ENCODE results near the gene SLC4A4. TPM values are rescaled to one million over a fixed set of nuclear protein-coding genes. Genes with fewer than 3 reads are reported as not detected.

The SLC4A4 gene
- total RNA-seq, 1 donor from 2014 or later: 3.0 TPM

- H3K27ac Mint-ChIP-seq (ENCODE audit: unreplicated experiment): no peak overlapping the region
Measured at GRCh38 chr4:71469541-71469940, 130.7 kb downstream of the SLC4A4 start.

GRCh38 chr4:71470524-71470923 is 131.7 kb downstream of the SLC4A4 start:
- DNase-seq (ENCODE audit: low read depth) (no peak), FAIRE-seq (no peak)
- H3K4me1 ChIP-seq (ENCODE audit: insufficient read depth, low read length): peaks cover 10% of the 10 kb centered on the region
- Mint-ChIP-seq H3K4me1 (ENCODE audit: low read depth, unreplicated experiment) (peaks cover 15% of the 10 kb centered on the region), H3K27ac (ENCODE audit: unreplicated experiment) (no peak overlapping the region), H3K27me3 (ENCODE audit: low read depth, unreplicated experiment) (no peaks in the 10 kb centered on the region), H3K4me3 (ENCODE audit: unreplicated experiment) (no peak overlapping the region), H3K9me3 (ENCODE audit: unreplicated experiment) (no peaks in the 10 kb centered on the region), H3K36me3 (ENCODE audit: low read depth, unreplicated experiment) (peaks cover 1% of the 10 kb centered on the region)
- no peak overlapping the region for H3K4me2 ChIP-seq (ENCODE audit: low read length)
- H3K4me3 ChIP-seq (ENCODE audit: insufficient read depth, low read depth, low read length): no peak overlapping the region
- H3K27me3 ChIP-seq (ENCODE audit: insufficient read depth, low read length): no peaks in the 10 kb centered on the region
- TF ChIP-seq CTCF (IDR thresholded peaks at IDR 0.05; ENCODE audit: insufficient read depth, low read depth, low read length): no peak
- no peaks in the 10 kb centered on the region for H3K9me3 ChIP-seq (ENCODE audit: insufficient read depth, low read depth, low read length)
- no peaks in the 10 kb centered on the region for H3K79me2 ChIP-seq (ENCODE audit: insufficient read depth, low read length)
- H2AFZ ChIP-seq (ENCODE audit: low read depth, low read length): no peak overlapping the region
- H3K27ac ChIP-seq (ENCODE audit: low read depth, low read length): no peak overlapping the region
- no peaks in the 10 kb centered on the region for H4K20me1 ChIP-seq (ENCODE audit: insufficient read depth, low read length)
- no peak overlapping the region for H3K9ac ChIP-seq (ENCODE audit: low read length)
- H3K36me3 ChIP-seq (ENCODE audit: insufficient read depth, low read length): peaks cover 2% of the 10 kb centered on the region

More at GRCh38 chr4:71469541-71469940, 130.7 kb downstream of the SLC4A4 start:
- Histone ChIP-seq H4K20me1 (ENCODE audit: insufficient read depth, low read length) (no peaks in the 10 kb centered on the region), H3K9ac (ENCODE audit: low read length) (no peak overlapping the region), H3K27ac (ENCODE audit: low read depth, low read length) (no peak overlapping the region), H2AFZ (ENCODE audit: low read depth, low read length) (no peak overlapping the region), H3K79me2 (ENCODE audit: insufficient read depth, low read length) (no peaks in the 10 kb centered on the region), H3K9me3 (ENCODE audit: insufficient read depth, low read depth, low read length) (no peaks in the 10 kb centered on the region), H3K36me3 (ENCODE audit: insufficient read depth, low read length) (peaks cover 2% of the 10 kb centered on the region), H3K4me3 (ENCODE audit: insufficient read depth, low read depth, low read length) (no peak overlapping the region), H3K4me1 (ENCODE audit: insufficient read depth, low read length) (peaks cover 10% of the 10 kb centered on the region), H3K4me2 (ENCODE audit: low read length) (no peak overlapping the region), H3K27me3 (ENCODE audit: insufficient read depth, low read length) (no peaks in the 10 kb centered on the region)
- DNase-seq (ENCODE audit: low read depth) (no peak), FAIRE-seq (no peak)
- Mint-ChIP-seq H3K27me3 (ENCODE audit: low read depth, unreplicated experiment) (no peaks in the 10 kb centered on the region), H3K4me3 (ENCODE audit: unreplicated experiment) (no peak overlapping the region), H3K4me1 (ENCODE audit: low read depth, unreplicated experiment) (peaks cover 15% of the 10 kb centered on the region), H3K36me3 (ENCODE audit: low read depth, unreplicated experiment) (peaks cover 1% of the 10 kb centered on the region), H3K9me3 (ENCODE audit: unreplicated experiment) (no peaks in the 10 kb centered on the region)
- TF ChIP-seq CTCF (IDR thresholded peaks at IDR 0.05; ENCODE audit: insufficient read depth, low read depth, low read length) (no peak), EZH2 (IDR thresholded peaks at IDR 0.05; ENCODE audit: insufficient read depth, low read length) (no peak)

- peak overlapping the region; percentile 17 for H3K27ac Mint-ChIP-seq (ENCODE audit: unreplicated experiment)
Measured at GRCh38 chr4:71472946-71473345, 134.1 kb downstream of the SLC4A4 start.

More at GRCh38 chr4:71472946-71473345, 134.1 kb downstream of the SLC4A4 start:
- peak overlapping the region; percentile 48 for H3K4me2 ChIP-seq (ENCODE audit: low read length)
- no peaks in the 10 kb centered on the region for H3K9me3 ChIP-seq (ENCODE audit: insufficient read depth, low read depth, low read length)
- TF ChIP-seq EZH2 (IDR thresholded peaks at IDR 0.05; ENCODE audit: insufficient read depth, low read length) (no peak), CTCF (IDR thresholded peaks at IDR 0.05; ENCODE audit: insufficient read depth, low read depth, low read length) (no peak)
- H2AFZ ChIP-seq (ENCODE audit: low read depth, low read length): no peak overlapping the region
- Mint-ChIP-seq H3K4me1 (ENCODE audit: low read depth, unreplicated experiment) (peaks cover 15% of the 10 kb centered on the region), H3K27me3 (ENCODE audit: low read depth, unreplicated experiment) (no peaks in the 10 kb centered on the region), H3K36me3 (ENCODE audit: low read depth, unreplicated experiment) (no peaks in the 10 kb centered on the region), H3K9me3 (ENCODE audit: unreplicated experiment) (no peaks in the 10 kb centered on the region), H3K4me3 (ENCODE audit: unreplicated experiment) (no peak overlapping the region)
- H3K79me2 ChIP-seq (ENCODE audit: insufficient read depth, low read length): no peaks in the 10 kb centered on the region
- peak; percentile 99 for FAIRE-seq
- H4K20me1 ChIP-seq (ENCODE audit: insufficient read depth, low read length): no peaks in the 10 kb centered on the region
- peaks cover 2% of the 10 kb centered on the region for H3K36me3 ChIP-seq (ENCODE audit: insufficient read depth, low read length)
- no peaks in the 10 kb centered on the region for H3K27me3 ChIP-seq (ENCODE audit: insufficient read depth, low read length)
- H3K27ac ChIP-seq (ENCODE audit: low read depth, low read length): peak overlapping the region; percentile 50
- peaks cover 10% of the 10 kb centered on the region for H3K4me1 ChIP-seq (ENCODE audit: insufficient read depth, low read length)
- no peak overlapping the region for H3K9ac ChIP-seq (ENCODE audit: low read length)
- DNase-seq (ENCODE audit: low read depth): peak; percentile 87
- no peak overlapping the region for H3K4me3 ChIP-seq (ENCODE audit: insufficient read depth, low read depth, low read length)
